ENCODE data around the gene CFAP77. TPM values are rescaled to one million over a fixed set of nuclear protein-coding genes. Genes with fewer than 3 reads are reported as not detected.

Gene CFAP77
- total and polyA plus RNA-seq, 9 of the 15 experiments (the other 6 are each of a cell fraction or from before 2014, with no cell fraction given): not detected

GRCh38 chr9:132364068-132364467, 45.9 kb upstream of the CFAP77 start:
- H3K79me2 ChIP-seq (ENCODE audit: control insufficient read depth, insufficient read depth, low read length): no peaks in the 10 kb centered on the region
- H3K9me3 ChIP-seq (replicated peaks; ENCODE audit: control insufficient read depth, insufficient read depth, low read depth, low read length): no peaks in the 10 kb centered on the region
- H3K4me3 ChIP-seq: no peak overlapping the region
- H3K27me3 ChIP-seq (ENCODE audit: control insufficient read depth in 2 of 2, insufficient read depth in 2 of 2, low read length in 2 of 2): no peaks in the 10 kb centered on the region
- BruUV-seq (replicated peaks): no TSS peak
- FAIRE-seq (no peak), DNase-seq (ENCODE audit: extremely low read depth in 1 of 4, low spot score in 3 of 4) (no peak), ATAC-seq (no peak)
- no peak overlapping the region for H3K4me2 ChIP-seq (ENCODE audit: insufficient read depth, low read length)
- intact Hi-C loops (cut with micrococcal nuclease): loop anchor here (10.0 kb wide), 1 partner anchor 1059 kb away; no protein-coding TSS in a partner anchor
- no peaks in the 10 kb centered on the region for H4K20me1 ChIP-seq (replicated peaks; ENCODE audit: control insufficient read depth, insufficient read depth, low read length)
- no peak overlapping the region for H3K9ac ChIP-seq (ENCODE audit: insufficient read depth in 1 of 2, low read depth in 2 of 2, low read length in 2 of 2)
- ChIA-PET POLR2A (no interaction called here), CTCF (ENCODE audit: low intra/inter-chr PET ratio) (no interaction called here)
- H3K9me1 ChIP-seq (ENCODE audit: control insufficient read depth, insufficient read depth, low read length): no peaks in the 10 kb centered on the region
- H3K27ac ChIP-seq (ENCODE audit: extremely low read depth, low read depth, low read length): no peak overlapping the region
- H3K4me1 ChIP-seq (replicated peaks in 1 of 2; ENCODE audit: control insufficient read depth in 2 of 2, insufficient read depth in 2 of 2, low read length in 2 of 2): no peaks in the 10 kb centered on the region
- H3K36me3 ChIP-seq (ENCODE audit: control insufficient read depth, insufficient read depth, low read length): no peaks in the 10 kb centered on the region
- no peak overlapping the region for H2AFZ ChIP-seq (ENCODE audit: low read depth, low read length)
- 64% methylated on average over 9 of the region's 9 CpGs for WGBS (ENCODE audit: insufficient coverage, low coverage, missing lambda C conversion rate)
- in situ Hi-C loops (cut with MboI): no loop called here
- no peak for TF ChIP-seq SLC30A9 (CRISPR knock-in tag; IDR thresholded peaks at IDR 0.05)

GRCh38 chr9:132365986-132366385, 44.0 kb upstream of the CFAP77 start:
- Histone ChIP-seq H2AFZ (ENCODE audit: low read depth, low read length) (no peak overlapping the region; the same call in 1 of the 2 replicates), H4K20me1 (replicated peaks; ENCODE audit: control insufficient read depth, insufficient read depth, low read length) (no peaks in the 10 kb centered on the region), H3K4me1 (replicated peaks in 1 of 2; ENCODE audit: control insufficient read depth in 2 of 2, insufficient read depth in 2 of 2, low read length in 2 of 2) (no peaks in the 10 kb centered on the region), H3K4me2 (ENCODE audit: insufficient read depth, low read length) (no peak overlapping the region), H3K79me2 (ENCODE audit: control insufficient read depth, insufficient read depth, low read length) (no peaks in the 10 kb centered on the region), H3K36me3 (ENCODE audit: control insufficient read depth, insufficient read depth, low read length) (no peaks in the 10 kb centered on the region), H3K4me3 (no peak overlapping the region), H3K9ac (ENCODE audit: insufficient read depth in 1 of 2, low read depth in 2 of 2, low read length in 2 of 2) (no peak overlapping the region), H3K27ac (ENCODE audit: extremely low read depth, low read depth, low read length) (no peak overlapping the region), H3K27me3 (ENCODE audit: control insufficient read depth in 2 of 2, insufficient read depth in 2 of 2, low read length in 2 of 2) (no peaks in the 10 kb centered on the region), H3K9me3 (replicated peaks; ENCODE audit: control insufficient read depth, insufficient read depth, low read depth, low read length) (no peaks in the 10 kb centered on the region), H3K9me1 (ENCODE audit: control insufficient read depth, insufficient read depth, low read length) (no peaks in the 10 kb centered on the region)
- DNase-seq (ENCODE audit: extremely low read depth in 1 of 4, low spot score in 3 of 4) (no peak), ATAC-seq (no peak), FAIRE-seq (no peak)
- no TSS peak for BruUV-seq (replicated peaks)
- CTCF ChIA-PET (ENCODE audit: low intra/inter-chr PET ratio): no interaction called here
- POLR2A ChIA-PET: interaction anchor here (0.6 to 1.7 kb wide), 2 partner anchors 12 to 603 kb away, joined by 3 to 5 read pairs; no protein-coding TSS in a partner anchor
- intact Hi-C loops (cut with micrococcal nuclease) (loop anchor here (10.0 kb wide), 1 partner anchor 1061 kb away; no protein-coding TSS in a partner anchor), in situ Hi-C loops (cut with MboI) (no loop called here)
- 16% methylated on average over 3 of the region's 3 CpGs for WGBS (ENCODE audit: insufficient coverage, low coverage, missing lambda C conversion rate)
- TF ChIP-seq ZNF384 (IDR thresholded peaks at IDR 0.05; ENCODE audit: low read depth, low read length): 0 out of 2 replicates have a peak, but pooled peaks have one; percentile 10
- no peak for TF ChIP-seq GTF2F1 (IDR thresholded peaks at IDR 0.05; ENCODE audit: low read depth, low read length)
- no peak for TF ChIP-seq SIN3A (IDR thresholded peaks at IDR 0.05; ENCODE audit: borderline replicate concordance in 2 of 2, control insufficient read depth in 1 of 2, low read depth in 2 of 2, low read length in 2 of 2)
- TF ChIP-seq, protein P1, sequence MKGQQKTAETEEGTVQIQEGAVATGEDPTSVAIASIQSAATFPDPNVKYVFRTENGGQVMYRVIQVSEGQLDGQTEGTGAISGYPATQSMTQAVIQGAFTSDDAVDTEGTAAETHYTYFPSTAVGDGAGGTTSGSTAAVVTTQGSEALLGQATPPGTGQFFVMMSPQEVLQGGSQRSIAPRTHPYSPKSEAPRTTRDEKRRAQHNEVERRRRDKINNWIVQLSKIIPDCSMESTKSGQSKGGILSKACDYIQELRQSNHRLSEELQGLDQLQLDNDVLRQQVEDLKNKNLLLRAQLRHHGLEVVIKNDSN (CRISPR knock-in tag; IDR thresholded peaks at IDR 0.05): no peak

All from K562 (cell line).